Measurements from ENCODE around the gene SPOCK2.

Gene SPOCK2

GRCh38 chr10:72086466-72087391 lies 1.6 kb downstream of the SPOCK2 start:
- peak overlapping the region; percentile 55; the same call in 1 of the 2 replicates for H2AFZ ChIP-seq (ENCODE audit: low read depth, low read length)
- H3K27ac ChIP-seq (ENCODE audit: low read length) = no peak overlapping the region
- no peaks in the 10 kb centered on the region for H4K20me1 ChIP-seq (ENCODE audit: insufficient read depth, low read length)
- H3K36me3 ChIP-seq (replicated peaks; ENCODE audit: low read depth, low read length) = no peaks in the 10 kb centered on the region
- peak overlapping the region; percentile 87 for H3K4me3 ChIP-seq (ENCODE audit: low read length)
- H3K27me3 ChIP-seq (ENCODE audit: low read depth, low read length) = peaks cover 16% of the 10 kb centered on the region
- TF ChIP-seq CTCF (IDR thresholded peaks at IDR 0.05; ENCODE audit: low read depth, low read length) (no peak), EZH2phosphoT487 (IDR thresholded peaks at IDR 0.05; ENCODE audit: low read depth) (no peak)
- H3K79me2 ChIP-seq (ENCODE audit: low read length) = no peaks in the 10 kb centered on the region
- H3K9me3 ChIP-seq (ENCODE audit: insufficient read depth, low read length) = no peaks in the 10 kb centered on the region
- H3K4me1 ChIP-seq (ENCODE audit: low read length) = peaks cover 26% of the 10 kb centered on the region
- H3K9ac ChIP-seq (ENCODE audit: low read length) = peak overlapping the region; percentile 75
- H3K4me2 ChIP-seq (ENCODE audit: low read length) = peak overlapping the region; percentile 96

- no peaks in the 10 kb centered on the region for H4K20me1 ChIP-seq (ENCODE audit: insufficient read depth, low read length)
- peaks cover 16% of the 10 kb centered on the region for H3K27me3 ChIP-seq (ENCODE audit: low read depth, low read length)
- H2AFZ ChIP-seq (ENCODE audit: low read depth, low read length) = no peak overlapping the region
- no peak overlapping the region for H3K4me2 ChIP-seq (ENCODE audit: low read length)
- no peaks in the 10 kb centered on the region for H3K36me3 ChIP-seq (replicated peaks; ENCODE audit: low read depth, low read length)
- peaks cover 19% of the 10 kb centered on the region for H3K4me1 ChIP-seq (ENCODE audit: low read length)
- H3K9me3 ChIP-seq (ENCODE audit: insufficient read depth, low read length) = no peaks in the 10 kb centered on the region
- H3K79me2 ChIP-seq (ENCODE audit: low read length) = no peaks in the 10 kb centered on the region
- no peak overlapping the region for H3K9ac ChIP-seq (ENCODE audit: low read length)
- no peak overlapping the region for H3K4me3 ChIP-seq (ENCODE audit: low read length)
- H3K27ac ChIP-seq (ENCODE audit: low read length) = no peak overlapping the region
- TF ChIP-seq CTCF (IDR thresholded peaks at IDR 0.05; ENCODE audit: low read depth, low read length) = no peak
- TF ChIP-seq EZH2phosphoT487 (IDR thresholded peaks at IDR 0.05; ENCODE audit: low read depth) = no peak
These were observed 2.4 kb downstream of the SPOCK2 start for GRCh38 chr10:72085864-72086465.

- H3K9me3 ChIP-seq (ENCODE audit: insufficient read depth, low read length) = no peaks in the 10 kb centered on the region
- peaks cover 14% of the 10 kb centered on the region for H3K27me3 ChIP-seq (ENCODE audit: low read depth, low read length)
- H3K27ac ChIP-seq (ENCODE audit: low read length) = no peak overlapping the region
- TF ChIP-seq CTCF (IDR thresholded peaks at IDR 0.05; ENCODE audit: low read depth, low read length) = no peak
- TF ChIP-seq EZH2phosphoT487 (IDR thresholded peaks at IDR 0.05; ENCODE audit: low read depth) = no peak
- H3K4me3 ChIP-seq (ENCODE audit: low read length) = no peak overlapping the region
- no peaks in the 10 kb centered on the region for H4K20me1 ChIP-seq (ENCODE audit: insufficient read depth, low read length)
- peaks cover 16% of the 10 kb centered on the region for H3K4me1 ChIP-seq (ENCODE audit: low read length)
- no peak overlapping the region for H2AFZ ChIP-seq (ENCODE audit: low read depth, low read length)
- no peaks in the 10 kb centered on the region for H3K79me2 ChIP-seq (ENCODE audit: low read length)
- no peak overlapping the region for H3K4me2 ChIP-seq (ENCODE audit: low read length)
- no peaks in the 10 kb centered on the region for H3K36me3 ChIP-seq (replicated peaks; ENCODE audit: low read depth, low read length)
- no peak overlapping the region for H3K9ac ChIP-seq (ENCODE audit: low read length)
These were observed 3.2 kb downstream of the SPOCK2 start for GRCh38 chr10:72085166-72085565.

GRCh38 chr10:72083790-72084459 lies 4.4 kb downstream of the SPOCK2 start:
- Histone ChIP-seq H2AFZ (ENCODE audit: low read depth, low read length) (no peak overlapping the region), H3K4me1 (ENCODE audit: low read length) (peaks cover 23% of the 10 kb centered on the region), H3K27ac (ENCODE audit: low read length) (no peak overlapping the region), H3K4me2 (ENCODE audit: low read length) (no peak overlapping the region), H3K36me3 (replicated peaks; ENCODE audit: low read depth, low read length) (no peaks in the 10 kb centered on the region), H3K4me3 (ENCODE audit: low read length) (no peak overlapping the region), H3K9me3 (ENCODE audit: insufficient read depth, low read length) (no peaks in the 10 kb centered on the region), H3K79me2 (ENCODE audit: low read length) (no peaks in the 10 kb centered on the region), H3K27me3 (ENCODE audit: low read depth, low read length) (peaks cover 11% of the 10 kb centered on the region), H4K20me1 (ENCODE audit: insufficient read depth, low read length) (no peaks in the 10 kb centered on the region), H3K9ac (ENCODE audit: low read length) (no peak overlapping the region)
- TF ChIP-seq EZH2phosphoT487 (IDR thresholded peaks at IDR 0.05; ENCODE audit: low read depth) (no peak), CTCF (IDR thresholded peaks at IDR 0.05; ENCODE audit: low read depth, low read length) (no peak)

Data from OCI-LY3 (cell line).